GM12875 (cell line): ENCODE data around the gene LNX2.

Experiments used
- H3K4me3 ChIP-seq: one replicate; pipeline ENCODE4 v1.5.1; 2011; ENCODE audit warnings: low read depth, low read length, control low read depth
- TF ChIP-seq, protein P1 (sequence below): IDR thresholded peaks from 2 replicates; pipeline ENCODE4 v1.5.1; 2011; ENCODE audit warnings: low read depth, mild to moderate bottlenecking, control low read depth, inconsistent platforms, low read length, moderate library complexity, borderline replicate concordance; ENCODE audit not compliant: insufficient read depth

LNX2 gene

DNA sequence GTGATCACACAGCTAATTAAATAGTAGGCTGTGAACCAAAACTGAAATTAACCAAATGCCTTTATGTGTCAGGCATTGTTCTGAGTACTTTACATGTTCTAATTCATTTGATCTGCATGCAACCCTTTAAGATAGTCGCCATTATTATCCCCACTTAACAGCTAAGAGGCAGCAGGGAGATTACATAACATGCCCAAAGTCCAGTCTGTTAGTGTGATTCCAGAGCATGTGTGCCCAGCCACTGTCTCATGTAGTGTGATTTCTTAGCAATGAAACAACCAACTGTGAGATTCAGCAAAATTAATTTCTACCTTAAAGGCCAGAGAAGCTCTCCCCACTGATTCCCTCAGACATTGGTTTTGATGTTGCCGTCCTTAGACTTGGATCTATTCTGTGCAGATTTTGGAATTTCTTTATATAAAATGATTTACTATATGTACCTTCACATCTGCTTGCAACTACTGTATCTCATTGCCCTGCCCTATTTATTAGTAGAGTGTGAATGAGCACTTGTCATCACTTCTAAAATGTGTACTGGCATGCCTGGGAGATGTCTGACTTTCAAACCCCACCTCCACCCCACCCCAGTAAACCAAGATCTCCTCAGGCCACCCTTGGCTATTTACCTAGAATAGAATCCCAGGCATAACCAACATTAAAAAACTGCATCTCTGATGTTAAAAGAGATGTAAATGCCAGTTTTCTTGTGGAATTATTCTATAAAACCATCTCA is 42.6 kb upstream of the LNX2 start:
- TF ChIP-seq, protein P1, sequence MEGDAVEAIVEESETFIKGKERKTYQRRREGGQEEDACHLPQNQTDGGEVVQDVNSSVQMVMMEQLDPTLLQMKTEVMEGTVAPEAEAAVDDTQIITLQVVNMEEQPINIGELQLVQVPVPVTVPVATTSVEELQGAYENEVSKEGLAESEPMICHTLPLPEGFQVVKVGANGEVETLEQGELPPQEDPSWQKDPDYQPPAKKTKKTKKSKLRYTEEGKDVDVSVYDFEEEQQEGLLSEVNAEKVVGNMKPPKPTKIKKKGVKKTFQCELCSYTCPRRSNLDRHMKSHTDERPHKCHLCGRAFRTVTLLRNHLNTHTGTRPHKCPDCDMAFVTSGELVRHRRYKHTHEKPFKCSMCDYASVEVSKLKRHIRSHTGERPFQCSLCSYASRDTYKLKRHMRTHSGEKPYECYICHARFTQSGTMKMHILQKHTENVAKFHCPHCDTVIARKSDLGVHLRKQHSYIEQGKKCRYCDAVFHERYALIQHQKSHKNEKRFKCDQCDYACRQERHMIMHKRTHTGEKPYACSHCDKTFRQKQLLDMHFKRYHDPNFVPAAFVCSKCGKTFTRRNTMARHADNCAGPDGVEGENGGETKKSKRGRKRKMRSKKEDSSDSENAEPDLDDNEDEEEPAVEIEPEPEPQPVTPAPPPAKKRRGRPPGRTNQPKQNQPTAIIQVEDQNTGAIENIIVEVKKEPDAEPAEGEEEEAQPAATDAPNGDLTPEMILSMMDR, result no peak
- no peak overlapping the region for H3K4me3 ChIP-seq

DNA sequence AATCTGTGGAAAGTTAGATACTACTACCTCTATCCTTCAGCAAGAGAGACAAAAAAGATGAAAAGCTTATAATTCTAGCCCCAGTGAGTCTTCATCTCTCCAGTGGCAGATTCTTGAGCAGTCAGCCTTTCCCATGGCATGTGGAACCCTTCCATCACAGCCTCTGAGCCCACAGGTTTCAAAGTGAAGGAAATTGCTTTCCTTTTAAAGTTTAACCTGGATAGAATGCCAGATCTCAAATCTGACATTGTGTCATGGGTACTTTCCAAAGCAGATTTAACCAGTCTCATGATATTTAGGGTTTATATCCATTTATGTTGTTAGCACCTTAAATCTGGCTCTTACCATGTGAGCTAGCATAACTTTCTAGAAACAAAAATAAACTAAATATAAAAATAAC is 40.7 kb upstream of the LNX2 start:
- H3K4me3 ChIP-seq, result no peak overlapping the region
- TF ChIP-seq, protein P1, result no peak

DNA sequence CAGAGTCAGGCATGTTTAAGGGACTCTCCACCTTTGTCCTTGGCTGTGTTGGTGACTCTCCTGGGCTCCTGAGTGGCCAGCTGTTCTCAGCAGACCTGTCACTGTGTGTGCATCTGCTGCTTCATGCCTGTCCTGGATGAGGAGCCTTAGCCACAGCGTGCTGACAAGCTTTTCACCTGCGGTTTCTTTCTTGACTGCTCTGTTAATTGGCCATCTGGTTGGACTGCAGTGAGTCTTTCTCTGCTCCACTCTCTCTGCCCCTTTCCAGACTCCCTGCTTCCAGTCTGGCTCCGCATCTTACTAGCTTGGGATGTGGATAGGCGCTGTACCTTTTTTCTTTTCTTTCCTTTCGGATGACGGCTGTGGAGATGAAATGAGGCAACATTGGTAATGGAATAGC is 40.2 kb upstream of the LNX2 start:
- TF ChIP-seq, protein P1, result no peak
- H3K4me3 ChIP-seq, result no peak overlapping the region

DNA sequence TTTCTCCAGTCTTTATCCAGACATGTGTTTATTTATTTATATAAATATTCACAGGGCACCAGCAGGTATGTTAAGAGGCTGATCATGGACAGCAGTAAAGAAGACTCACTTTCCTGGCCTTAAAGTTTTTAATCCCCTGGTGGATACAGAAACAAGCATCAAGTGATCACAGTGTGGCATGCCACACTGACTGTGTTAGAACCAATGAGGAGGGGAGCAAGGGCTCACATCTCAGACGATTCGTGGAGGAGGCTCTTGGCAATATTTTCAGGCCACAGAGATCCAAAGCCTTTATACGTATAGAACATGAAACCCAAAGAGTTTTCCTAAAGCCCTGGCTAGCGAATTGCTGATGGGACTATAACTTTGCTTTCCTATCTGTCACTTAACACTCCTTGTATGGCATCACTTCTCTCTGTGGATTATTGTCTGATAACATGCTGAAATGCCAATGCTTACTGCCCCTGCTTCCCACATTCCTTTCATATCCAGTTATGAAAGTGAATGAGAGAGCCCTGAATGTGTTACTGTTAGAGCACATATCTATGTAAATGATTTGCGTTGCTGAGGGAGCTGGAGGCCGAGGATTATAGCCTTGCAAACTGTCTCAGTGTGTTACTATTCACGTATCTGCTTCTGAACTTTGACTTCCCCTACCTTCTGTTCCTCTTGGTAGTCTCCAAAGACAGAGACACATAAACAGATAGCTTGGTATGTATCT is 39.0 kb upstream of the LNX2 start:
- H3K4me3 ChIP-seq, result no peak overlapping the region
- TF ChIP-seq, protein P1, result no peak

DNA sequence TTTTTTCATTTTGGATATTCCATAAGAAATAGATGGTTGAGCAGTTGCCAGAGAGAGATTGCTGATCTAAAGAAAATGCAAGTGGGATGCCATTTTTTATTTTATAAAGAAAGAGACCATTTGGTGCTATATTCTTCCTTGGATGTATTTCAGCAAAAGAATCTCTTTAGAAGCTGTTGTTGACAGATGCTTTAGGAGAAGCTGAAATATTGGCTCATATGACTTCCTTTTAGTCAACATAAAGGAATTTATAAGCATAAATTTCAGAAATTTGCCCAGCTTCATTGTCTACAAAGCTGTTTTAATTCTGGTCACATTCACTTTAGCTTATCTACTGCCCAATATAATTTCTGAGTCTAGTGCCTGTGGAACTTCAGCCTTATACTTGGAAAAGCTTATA is 38.2 kb upstream of the LNX2 start:
- H3K4me3 ChIP-seq, result no peak overlapping the region
- TF ChIP-seq, protein P1, result no peak

DNA sequence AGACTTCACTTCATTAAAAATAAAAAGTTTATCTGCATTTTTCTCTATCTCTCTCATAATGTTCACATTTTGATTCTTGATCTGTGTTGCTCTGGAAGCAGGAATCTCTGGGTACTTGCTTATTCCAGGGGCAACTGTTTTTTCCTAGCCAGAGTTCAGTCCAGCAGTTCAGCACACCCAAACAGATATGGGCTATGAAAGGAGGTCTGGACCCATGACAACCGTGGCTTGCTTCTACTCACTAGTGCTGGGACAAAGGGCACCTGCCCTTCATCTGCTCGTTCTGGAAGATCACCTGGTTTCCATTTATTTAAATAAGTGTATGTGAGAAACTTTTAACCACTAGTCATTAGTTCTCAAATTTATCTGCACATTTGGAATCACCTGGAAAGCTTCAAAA is 37.4 kb upstream of the LNX2 start:
- TF ChIP-seq, protein P1, result no peak
- H3K4me3 ChIP-seq, result no peak overlapping the region

DNA sequence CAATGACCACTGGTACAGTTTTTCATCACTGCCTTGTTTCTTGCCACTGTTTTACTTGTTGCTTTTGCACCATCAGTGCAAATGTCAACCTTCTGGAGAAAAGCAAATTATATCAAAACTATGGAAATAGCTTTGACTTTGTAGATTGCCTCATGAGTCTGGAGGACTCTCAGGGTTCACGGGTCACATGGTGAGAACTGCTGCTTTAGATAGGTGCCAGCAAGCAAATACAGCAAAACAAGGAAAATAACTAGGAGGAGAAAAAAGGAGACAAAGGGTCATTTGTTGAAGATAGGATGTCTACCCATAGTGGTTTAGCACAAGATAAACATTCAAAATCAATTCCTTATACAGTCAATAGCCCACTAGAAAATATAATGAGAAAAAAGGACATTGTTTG is 34.5 kb upstream of the LNX2 start:
- no peak overlapping the region for H3K4me3 ChIP-seq
- TF ChIP-seq, protein P1, result no peak
